Activated gamma-delta T cell treated with anti-CD3 and anti-CD28 coated beads, Interleukin-2, amount 50 U/mL, for 16 hours (primary cell): Measurements from ENCODE around the gene FRMD3.

ENCODE experiments used
- DNase-seq: peaks from one replicate; pipeline ENCODE4 v3.0.0-alpha.2; 2020; ENCODE audit warnings: low read depth

Gene FRMD3

GRCh38 chr9:83283528-83283927 lies 254.7 kb downstream of the FRMD3 start:
- DNase-seq, result no peak

DNA sequence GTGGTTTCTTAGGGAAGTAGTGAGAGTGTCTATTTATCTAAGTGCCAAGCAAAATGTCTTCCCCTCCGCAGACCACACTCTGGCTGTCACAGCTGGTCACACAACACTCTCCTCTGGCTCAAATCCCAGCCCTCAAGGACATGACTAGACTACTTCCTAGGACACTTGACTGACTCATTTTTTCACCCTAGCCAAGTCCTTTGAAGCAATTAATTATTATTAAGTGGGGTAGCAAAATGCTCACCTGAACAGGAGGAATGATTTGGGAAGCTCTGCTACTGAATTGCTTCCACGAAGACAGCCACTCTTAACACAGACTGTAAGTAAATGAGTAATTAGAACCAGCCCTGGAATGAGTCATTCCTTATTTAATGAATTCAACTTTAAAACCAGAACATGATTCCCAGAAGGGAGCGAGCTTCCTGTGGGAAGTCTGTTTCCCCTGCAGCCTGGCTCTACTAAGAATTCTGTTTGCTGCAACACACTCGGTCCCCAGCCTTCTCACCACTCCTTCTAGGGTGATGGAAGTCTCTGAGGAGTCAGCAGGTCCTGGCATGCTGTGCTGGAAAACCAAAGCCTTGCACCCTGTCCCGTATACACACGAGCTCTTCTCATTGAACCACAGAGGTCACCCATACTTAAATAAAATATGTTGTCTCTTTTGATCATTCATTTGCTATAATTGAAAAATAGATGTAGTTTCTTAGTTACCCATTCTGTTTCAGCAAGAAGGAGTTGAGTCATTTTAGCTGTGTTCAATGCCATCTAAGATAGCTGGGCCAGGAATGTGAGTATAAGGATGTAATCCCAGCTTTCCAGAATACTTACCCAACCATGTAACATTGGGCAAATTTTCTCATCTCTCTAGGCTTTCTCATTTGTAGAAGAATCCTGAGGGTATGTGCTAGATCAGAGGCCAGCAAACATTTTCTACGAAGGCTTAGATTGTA lies 256.6 kb downstream of the FRMD3 start:
- DNase-seq, result no peak

- DNase-seq, result no peak
These were observed 257.4 kb downstream of the FRMD3 start for GRCh38 chr9:83280790-83281189.

DNA sequence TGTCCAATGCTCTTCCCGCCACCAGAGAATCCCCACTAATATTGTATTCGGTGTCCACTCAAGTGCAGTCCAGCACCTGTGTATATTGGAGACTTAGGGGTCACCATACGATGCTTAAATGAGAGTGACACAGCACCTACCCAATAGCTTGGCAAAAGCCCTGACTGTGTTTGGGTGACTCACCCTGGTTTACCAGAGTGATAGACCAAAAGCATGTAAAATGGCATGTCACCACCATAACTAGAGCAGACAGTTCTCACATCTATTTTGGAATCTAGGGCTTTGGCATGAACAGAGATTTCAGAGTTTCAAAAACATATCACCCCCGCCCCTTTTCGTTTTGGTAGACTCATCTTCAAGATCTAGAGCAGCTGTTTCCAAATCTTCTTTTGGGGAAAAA lies 257.9 kb downstream of the FRMD3 start:
- DNase-seq, result no peak

GRCh38 chr9:83274787-83275186 lies 263.4 kb downstream of the FRMD3 start:
- no peak for DNase-seq

DNA sequence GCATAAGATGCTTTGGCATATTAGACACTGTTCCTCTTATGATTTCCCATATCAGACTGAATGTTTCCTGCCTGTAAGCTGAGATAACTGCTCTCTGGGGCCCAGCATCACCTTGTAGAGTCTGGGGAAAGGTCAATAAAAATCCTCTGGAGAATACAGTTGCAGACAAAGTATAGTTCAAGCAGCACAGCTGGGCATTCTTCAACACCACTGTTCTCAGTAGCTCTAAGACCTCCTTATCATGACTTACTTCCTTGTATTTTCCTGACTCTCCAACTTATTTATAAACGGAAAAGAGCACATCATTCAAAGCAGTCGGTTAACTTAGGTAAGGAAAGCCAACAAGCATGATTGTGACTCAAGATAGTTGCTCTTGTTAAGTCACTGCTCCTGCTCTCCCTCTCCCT lies 266.5 kb downstream of the FRMD3 start:
- no peak for DNase-seq

GRCh38 chr9:83270116-83270515 lies 268.1 kb downstream of the FRMD3 start:
- DNase-seq, result no peak

GRCh38 chr9:83267741-83268140 lies 270.5 kb downstream of the FRMD3 start:
- no peak for DNase-seq

DNA sequence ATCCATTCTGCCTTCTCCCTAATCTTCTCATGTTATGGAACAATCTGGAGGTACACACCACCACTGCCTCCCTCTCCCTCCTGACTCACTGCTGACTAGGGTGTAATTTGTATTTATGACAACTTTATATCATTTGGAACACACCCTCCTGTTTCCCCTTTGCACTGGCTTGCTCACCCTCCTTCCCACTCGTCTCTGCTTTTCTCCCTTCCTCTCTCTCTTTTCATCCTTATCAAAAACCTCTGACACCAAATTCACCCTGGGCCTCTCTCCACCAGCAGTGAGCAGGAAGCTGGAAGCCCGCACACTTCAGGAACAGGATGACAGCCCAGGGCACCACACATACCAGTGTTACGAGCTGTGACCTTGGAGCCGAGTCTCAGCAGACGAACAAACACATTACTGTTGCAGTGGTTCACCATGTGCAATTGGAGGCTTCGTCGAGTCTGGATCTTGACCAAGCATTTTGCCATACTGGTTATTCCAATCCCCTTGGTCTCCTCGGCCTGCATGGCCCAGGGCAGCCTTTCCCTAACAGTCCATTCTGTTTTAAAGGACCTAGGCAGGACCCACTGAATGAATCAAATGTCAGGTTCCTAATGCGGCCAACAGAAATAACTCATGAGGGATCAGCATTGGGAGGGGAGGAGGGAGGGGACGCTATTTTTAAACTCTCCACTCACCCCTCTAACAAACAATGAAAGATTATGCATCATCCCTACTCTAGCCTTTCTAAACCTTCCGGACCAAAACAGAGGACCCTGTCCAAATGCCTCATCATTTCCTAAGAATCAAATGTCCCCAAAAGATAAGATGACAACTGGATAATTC lies 271.3 kb downstream of the FRMD3 start:
- DNase-seq, result no peak

DNA sequence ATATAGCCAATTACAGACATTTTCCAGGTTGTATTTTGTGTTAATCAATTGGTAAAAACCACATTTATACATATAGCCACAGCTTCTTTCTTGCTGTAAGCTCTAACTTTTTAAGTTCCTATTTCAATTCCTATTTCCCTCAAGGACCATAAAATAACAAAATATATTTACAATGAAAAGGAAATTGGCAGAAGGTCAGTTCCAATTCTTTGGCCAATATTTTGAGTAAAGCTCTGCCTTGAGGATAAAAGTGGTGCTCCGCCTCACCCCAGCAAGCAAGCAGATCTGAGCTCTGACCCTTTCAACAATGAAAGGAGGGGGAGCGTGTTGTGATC lies 271.9 kb downstream of the FRMD3 start:
- no peak for DNase-seq

DNA sequence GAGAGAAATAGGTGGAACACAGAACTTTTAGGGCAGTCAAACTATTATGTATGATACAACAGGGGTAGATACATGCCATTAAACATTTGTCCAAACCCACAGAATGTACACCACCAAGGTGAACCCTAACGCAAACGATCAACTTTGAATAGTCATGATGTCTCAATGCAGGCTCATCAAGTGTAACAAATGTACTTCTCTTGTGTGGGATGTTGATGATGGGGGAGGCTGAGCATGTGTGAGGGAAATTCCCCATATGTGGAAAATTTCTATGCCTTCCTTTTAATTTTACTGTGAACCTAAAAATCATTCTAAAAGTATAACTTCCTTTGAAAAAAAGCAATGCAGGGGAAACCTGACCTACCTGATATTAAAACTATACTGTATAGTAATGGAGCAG lies 273.9 kb downstream of the FRMD3 start:
- DNase-seq, result no peak

GRCh38 chr9:83259558-83259957 lies 278.6 kb downstream of the FRMD3 start:
- no peak for DNase-seq

- DNase-seq, result no peak
These were observed 280.0 kb downstream of the FRMD3 start for GRCh38 chr9:83257937-83258891.

GRCh38 chr9:83247732-83248131 lies 290.5 kb downstream of the FRMD3 start:
- no peak for DNase-seq

- no peak for DNase-seq
These were observed 292.1 kb downstream of the FRMD3 start for GRCh38 chr9:83245979-83246659.

- DNase-seq, result no peak
These were observed 296.1 kb downstream of the FRMD3 start for GRCh38 chr9:83242066-83242465.

DNA sequence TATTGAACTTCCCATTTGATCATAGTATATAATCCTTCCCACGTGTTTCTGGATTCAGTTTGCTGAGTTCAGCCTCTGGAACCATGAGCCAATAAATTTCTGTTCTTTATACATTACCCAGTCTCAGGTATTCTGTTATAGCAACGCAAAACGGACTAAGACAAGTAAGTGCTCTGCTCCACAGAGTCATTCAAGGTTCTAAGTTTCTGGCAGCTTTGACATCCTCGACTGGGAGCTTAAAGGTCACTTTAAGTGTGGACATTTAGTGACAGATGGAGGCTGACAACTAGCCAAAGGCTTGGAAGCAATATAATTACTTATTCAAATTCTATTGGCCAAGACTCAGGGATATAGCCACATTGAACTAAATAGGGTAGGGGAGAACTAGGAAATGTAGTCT lies 297.5 kb downstream of the FRMD3 start:
- no peak for DNase-seq

- no peak for DNase-seq
These were observed 298.5 kb downstream of the FRMD3 start for GRCh38 chr9:83239747-83240146.

DNA sequence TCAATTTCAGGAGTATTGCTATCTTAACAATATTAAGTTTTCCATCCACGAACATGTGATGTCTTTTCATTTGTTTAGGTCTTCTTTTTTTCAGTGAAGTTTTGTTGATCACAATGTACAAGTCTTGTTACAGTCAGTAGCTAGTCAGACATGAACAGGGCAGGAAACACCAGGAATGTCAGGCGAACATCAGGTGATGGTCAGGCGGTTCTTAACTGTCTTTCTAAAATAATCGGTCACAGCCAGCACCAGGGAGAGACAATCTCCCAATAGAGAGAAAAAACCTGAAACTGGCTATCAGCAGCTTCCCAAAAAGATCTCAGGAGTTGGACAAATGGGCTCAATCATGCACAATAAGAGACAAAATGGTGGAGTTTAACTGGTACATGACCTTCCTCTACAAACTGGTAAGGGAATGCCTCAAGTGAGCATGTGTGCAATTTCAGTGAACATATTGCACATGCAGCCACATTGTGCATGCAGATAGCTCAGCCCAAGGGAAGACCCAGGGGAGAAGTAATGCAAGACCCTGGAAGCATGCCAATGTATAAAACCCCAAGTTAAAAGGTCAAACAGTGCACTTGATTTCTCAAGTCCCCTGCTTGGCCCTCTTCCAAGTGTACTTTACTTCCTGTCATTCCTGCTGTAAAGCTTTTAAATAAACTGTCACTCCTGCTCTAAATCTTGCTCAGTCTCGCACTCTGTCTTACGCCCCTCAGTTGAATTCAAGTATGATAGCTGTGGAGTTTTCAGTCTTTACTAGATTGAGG lies 299.1 kb downstream of the FRMD3 start:
- no peak for DNase-seq

- DNase-seq, result no peak
These were observed 302.0 kb downstream of the FRMD3 start for GRCh38 chr9:83236029-83236696.
